ENCODE data around the gene DNAJC1.

DNAJC1 gene

DNA sequence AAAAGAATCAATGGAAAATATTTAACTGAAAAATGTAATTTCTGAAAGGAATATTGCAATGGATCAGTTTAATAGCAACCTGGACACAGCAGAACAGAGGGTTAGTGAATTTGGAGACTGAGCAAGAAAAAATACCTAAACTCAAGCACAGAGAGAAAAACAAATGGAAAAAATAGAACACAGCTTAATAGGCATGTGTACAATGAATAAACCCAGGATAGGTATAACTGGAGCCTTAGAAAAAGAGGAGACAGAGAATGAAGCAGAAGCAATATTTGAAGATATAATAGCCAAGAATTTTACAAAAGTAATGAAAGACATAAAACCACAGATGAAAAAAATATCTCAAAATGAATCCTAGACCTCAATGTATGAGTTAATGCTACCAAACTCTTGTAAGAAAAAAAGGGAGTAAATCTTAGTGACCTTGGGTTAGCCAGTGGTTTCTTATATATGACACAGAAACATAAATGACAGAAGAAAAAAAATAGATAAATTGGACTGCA, 2.9 kb upstream of the DNAJC1 start:
- DNase-seq, result no peak

DNA sequence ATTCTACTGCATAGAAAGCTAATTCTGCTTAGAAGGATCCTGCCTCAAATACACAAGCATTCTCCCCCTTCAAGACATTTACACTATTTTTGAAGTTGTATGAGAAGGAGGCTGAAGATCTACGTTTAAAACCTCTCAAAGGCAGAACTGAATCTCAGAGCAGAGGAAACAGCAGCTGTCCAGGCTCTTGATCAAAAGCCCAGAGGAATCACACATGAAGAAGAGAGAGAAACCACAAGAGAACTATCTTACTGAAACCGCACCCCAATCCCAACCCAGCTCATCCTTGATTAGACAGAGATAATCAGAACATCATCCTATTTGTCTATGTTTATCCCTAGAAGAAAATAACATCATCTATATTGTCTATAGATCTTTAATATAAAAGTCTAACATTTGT, 2.2 kb upstream of the DNAJC1 start:
- no peak for DNase-seq

DNA sequence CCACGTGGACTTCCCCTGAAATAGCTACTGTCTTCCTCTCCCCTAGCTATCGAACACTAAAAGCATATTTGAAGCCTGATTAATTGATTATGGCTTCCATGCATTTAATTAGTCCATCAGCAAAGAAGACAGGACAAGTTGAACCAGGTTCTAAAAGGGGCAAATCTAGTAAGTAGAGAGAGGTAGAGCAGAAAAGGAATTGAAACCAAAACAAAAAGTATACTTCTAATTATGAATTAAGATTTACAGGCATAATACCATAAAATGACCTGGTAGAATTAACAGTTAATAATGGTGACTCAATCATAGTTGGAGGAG, 393 bp upstream of the DNAJC1 start:
- DNase-seq, result no peak

DNA sequence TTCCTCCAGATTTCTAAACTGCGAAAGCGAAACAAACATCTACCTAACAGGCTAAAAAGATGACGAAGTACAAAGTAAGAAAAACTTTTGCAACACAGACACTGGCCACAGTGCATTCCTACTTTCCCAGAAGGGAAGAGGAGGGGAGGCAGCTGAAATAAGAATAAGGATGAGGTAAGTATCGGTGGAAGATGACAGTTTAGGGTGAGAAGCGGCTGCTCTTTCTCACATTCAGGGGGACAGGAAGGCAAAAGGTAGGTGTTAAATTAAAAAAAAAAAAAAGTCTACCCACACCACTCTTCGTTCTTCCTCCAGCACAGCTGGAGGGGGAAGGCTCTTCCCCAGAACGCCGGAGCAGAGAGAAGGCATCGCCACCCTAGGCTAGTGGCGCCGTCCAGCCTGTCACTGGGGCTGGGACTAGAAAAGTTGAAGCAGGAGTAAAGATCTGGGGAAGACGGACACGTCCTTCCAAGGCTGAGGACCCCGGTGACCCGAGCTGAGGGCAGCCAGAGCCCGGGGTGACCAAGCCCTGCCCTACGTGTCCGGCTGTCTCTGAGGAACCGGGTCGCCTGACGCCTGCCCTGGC, 846 bp downstream of the DNAJC1 start:
- DNase-seq, result no peak

DNA sequence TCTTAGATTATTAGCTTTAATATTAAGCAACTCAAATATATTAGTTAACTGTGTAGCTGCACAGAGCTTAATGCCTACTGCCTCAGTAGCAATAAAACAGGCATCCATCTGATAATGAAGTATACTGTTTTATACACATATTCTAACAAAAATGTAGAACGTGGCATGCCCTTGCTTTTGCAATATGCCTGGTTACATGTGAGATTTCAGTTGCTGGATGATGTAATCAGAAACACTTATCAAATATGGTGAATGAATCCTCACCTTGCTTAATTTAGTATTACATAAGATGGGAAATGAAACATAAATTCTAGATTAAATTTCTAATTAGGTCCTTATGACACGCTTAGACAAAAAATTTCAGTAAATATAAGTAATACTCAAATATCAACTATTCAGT, 8.0 kb downstream of the DNAJC1 start:
- no peak for DNase-seq

DNA sequence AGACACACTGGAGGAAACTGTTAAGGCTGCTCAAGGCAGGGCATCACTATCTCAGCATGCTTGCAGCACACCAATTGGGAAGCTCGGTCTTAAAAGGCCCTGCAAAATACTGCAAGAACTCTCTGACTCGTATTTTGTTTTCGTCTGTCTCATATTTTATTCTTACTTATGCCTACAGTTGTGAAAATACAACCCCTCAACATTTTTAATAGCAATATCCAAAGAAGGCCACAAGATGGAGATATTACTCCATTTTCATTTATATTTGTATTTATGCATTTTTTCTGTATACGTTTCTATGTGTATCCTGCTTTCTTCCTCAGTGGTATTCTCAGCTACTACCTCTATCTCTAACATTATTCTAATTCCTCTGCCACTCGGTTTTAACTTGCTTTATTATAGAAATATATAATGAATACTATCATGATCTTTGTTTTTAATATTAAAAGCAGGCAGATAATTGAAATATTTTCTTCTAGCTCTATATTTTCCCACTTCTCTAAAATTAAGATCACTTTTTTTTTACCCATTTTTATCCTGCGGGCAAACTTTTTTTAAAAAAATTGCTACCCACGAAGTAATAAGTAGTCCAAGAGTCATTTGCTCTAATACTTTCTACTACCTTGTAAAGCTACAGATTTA, 10.0 kb downstream of the DNAJC1 start:
- DNase-seq, result no peak

DNA sequence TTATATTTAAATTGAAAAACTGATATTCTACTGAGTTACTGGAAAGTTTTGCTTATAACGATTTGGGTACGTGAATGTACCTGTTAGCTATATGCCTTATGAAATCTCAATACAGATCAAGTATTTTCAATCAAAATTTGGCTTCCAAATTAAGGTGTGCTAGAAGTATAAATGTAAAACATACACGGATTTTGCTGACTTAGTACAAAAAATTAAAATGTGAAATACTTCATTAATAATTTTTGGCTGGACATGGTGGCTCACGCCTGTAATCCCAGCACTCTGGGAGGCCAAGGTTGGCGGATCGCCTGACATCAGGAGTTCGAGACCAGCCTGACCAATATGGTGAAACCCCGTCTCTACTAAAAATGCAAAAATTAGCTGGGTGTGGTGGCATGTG, 11.7 kb downstream of the DNAJC1 start:
- no peak for DNase-seq

DNA sequence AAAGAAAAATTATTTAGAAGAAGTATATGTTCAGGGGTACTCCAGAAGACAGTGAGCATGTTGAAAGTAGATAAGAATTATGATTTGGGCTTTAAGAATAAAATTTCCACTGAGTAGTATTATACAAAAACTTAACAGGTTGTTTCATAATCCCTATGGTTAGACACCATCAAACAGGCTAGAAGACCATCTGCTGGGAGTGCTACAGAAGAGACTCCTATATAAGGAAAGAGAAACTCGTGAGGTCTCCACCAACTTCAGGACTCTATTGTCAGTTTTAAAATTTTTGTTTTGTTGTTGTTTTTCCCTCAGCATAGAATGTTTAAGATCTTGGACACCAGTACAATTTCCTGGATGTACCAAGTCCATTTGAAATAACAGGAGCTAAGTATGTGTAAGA, 13.1 kb downstream of the DNAJC1 start:
- DNase-seq, result no peak

DNA sequence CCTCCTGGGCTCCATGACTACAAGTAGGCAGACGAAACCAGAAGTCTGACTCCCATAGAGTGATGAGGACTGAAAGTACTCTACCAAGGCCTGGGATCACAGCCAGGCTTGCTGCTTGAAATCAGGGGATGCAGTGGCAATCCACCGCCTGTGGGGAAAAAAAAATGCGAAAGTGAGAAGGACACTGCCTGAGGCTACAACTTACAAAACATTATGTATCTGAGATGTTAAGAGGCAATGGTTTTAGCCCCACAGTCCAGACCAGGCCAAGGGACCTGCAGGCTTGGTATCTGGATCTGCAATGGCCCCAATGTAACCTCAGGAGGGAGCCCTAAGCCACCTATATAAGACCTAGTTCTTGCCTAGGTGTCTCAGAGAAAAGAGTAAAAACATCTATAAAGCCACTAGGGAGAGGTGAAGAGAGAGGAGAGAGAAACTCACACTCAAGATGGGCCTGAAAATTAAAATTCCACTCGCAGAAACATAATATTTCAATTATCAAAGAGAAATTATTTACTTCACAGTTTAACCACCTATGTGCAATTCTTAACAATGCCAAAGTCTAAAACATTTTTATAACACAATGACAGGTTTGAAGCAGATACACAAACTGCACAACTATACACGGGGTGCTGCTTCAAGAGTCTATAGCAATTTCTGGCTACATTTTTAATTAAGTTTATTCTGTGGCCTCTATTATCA, 13.9 kb downstream of the DNAJC1 start:
- peak; percentile 52 for DNase-seq

DNA sequence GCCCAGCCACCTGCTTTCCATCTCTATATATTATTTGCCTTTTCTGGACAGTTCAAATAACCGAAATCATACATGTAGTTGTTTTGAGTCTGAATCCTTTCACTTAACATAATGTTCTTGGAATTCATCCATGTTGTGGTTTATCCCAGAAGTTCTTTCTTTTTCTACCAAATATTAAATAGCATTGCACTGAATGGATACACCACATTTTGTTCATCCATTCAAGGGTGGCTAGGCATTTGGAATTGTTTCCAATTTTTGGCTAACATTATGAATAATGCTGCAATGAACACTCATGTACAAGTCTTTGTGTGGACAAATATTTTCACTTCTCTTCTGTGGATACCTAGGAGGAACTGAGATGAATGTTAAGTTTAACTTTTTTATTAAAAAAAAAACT, 18.0 kb downstream of the DNAJC1 start:
- DNase-seq, result no peak

DNA sequence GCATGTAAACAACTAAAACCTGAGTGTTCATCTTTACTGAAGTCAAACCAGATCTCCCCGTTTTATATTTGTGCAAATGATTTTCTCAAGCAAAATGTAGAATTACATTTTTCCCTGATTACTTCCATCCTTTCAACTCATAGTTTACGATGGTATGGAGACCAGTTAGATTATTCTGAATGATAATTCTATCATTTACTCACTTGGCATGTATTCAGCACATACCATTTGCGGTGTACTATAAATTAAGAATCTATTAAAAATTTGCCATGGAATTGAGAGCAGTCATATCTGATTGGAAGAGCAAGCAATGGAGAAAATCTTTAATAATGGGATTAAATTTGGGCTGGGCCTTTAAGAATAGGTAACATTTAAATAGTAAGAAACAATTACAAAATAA, 22.4 kb downstream of the DNAJC1 start:
- DNase-seq, result no peak

DNA sequence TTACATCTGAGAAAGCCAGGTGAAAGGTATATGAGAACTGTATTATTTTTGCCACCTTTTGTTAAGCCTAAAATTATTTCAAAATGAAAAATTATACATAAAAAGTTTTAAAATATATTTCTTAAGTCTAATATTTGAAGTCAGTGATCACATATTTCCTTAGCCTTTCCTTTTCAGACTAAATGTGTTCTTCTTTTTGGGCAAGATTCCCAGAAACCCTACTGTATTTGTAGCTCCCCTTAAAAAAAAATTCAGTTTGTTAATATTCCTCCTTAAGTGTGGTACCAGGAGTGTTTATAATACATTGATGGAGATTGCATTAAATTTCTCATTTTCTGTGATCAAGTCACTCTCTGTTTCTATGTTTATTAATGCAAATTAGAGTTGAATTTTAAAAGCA, 22.8 kb downstream of the DNAJC1 start:
- no peak for DNase-seq

DNA sequence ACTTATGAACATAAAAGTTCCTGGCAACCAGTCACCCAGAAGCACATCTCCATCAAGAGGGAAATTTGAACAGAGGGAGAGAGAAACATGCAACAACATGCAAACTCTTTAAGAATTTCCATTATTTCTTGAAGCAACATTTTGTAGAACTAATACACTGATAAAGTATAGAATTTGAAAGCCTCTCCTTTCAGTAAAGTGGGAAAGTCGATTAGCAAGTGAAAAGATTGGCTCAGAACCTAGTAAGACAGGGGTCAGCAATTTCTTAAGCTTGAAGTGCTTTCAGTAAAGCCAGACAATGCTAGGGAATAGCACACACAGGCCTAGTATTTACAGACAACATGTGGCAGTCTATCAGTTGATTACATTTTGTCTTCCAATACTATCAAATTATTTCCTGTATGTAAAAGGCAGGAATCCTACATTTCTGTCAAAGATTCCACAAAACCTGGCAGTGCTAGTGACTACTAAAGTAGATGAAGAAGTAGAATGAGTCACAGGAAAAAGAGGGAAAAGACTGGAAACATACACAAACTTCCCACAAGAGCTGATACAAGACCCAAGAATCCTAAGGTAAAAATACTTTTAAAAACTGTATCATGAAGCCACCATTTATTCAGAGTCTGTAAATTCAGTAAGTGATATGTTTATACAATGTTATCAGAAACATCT, 25.2 kb downstream of the DNAJC1 start:
- no peak for DNase-seq

DNA sequence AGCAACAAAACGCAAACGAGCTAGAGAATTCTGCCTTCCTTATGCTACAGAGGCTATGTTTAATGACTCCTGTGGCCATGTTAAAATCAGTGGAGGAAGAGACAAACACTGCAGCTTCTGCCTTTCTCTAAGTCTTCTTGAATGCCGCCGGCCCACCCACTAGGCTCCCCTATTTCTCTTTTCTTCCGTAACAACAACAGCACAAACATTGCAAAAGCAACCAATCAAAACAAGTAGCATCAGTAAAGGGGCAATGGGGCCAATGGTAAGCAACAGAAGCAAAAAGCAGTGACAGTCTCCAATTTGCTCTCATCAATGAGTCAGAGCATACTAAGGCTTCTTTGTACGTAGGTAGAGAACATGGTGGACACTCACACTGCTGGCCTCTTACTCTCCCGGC, 26.8 kb downstream of the DNAJC1 start:
- no peak for DNase-seq

DNA sequence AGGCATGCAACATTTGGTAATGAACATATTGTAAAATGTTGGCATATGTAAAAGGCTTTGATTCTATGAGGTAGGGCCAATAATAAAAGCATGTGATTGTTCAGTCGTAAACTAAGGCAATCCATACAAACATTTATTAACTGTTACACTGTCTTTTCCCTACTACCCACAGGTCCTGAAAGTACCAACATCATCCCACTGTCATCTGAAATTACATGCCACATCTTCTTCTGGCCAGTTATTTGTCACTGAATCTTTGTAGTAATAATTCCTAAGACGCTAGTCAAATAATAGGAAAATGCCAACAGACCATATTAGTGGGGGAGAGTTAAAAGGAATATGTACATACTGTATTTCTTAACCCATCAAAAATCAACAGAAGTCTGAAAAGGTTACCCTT, 27.2 kb downstream of the DNAJC1 start:
- DNase-seq, result no peak

DNA sequence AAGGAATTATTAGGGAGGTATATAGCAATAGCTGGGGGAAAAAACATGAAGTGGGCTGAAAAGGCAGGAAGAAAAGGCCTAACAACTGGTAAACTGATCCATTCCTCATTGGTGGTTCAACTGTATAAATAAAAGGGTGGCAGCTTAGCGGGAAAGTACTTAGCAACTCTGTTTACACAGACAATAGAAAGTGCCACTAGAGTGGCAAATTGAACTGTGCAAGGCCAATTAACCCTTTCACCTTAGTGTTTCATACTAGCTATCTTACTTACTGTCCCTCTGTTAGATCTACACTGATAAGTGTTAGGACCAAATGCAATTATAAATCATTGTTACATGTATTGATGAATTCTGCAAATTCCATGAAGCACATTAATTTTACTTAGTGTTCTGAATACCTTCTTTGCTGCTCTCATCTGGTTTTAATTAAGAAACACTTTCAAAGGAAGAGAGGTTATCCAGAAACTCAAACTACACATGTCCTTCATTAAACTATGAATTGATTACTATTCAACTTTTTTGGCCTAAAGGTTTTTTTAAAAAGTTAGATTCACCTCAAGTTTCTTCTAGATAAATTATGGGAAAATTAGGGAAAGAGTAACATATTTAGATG, 28.0 kb downstream of the DNAJC1 start:
- DNase-seq, result peak; percentile 80

DNA sequence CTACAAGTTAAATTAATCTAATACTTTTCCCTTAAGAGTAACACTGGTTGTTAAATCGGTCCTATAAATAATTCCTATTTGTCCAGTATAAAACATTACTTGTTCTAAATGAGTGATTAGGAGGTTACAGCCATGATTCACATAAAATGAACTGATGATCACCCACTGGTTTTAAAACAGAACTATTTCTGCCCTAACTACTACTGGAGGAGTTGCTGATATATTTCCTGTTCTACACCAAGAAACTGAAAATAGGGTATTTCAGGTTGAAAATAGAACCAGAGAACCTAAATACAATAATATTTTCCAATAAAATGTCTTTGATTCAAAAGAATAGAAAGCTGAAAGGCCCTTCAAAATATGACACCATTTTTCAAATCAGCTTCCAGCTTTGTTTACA, 30.9 kb downstream of the DNAJC1 start:
- no peak for DNase-seq

DNA sequence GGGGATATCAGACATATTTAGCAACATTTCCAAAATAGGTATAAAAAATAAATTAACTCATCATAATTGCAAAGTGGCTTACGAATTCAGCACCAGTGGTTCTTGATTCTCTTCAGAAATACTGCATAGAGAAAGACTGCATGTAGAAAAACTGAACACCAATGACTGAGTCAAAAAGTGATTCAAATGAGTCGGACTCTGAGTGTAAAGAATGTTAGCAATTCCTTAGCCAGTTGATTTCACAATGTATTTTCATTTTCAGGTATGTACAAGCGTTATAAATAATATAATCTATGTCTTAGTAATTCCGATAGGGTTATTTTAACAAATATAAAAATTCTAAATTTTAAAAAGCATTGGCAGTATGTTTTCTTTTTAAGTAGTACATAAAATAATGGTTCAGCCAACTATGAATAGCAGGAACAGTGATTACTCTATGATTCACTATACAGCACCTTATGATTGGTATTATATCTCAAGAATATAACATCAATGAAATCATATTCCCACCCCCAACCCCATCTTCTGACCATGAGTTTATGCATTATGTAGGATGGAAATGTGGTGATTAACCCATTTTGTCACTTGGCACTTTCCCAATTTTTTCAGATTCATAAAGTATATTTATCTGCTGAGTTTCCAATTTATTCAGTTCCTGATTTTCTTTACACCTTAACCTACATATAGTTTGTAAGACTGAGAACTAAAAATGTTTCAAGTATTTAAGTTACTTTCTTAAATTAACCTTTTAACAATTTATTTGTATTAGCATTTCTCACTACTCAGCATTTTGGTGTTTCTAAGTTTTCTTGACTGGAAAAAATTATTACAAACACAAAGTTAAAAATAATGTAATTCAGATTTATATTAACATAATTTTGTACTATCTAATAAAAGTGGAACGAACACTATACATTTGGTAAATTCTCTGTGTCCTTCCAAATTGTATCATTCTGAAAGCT, 33.9 kb downstream of the DNAJC1 start:
- DNase-seq, result no peak

DNA sequence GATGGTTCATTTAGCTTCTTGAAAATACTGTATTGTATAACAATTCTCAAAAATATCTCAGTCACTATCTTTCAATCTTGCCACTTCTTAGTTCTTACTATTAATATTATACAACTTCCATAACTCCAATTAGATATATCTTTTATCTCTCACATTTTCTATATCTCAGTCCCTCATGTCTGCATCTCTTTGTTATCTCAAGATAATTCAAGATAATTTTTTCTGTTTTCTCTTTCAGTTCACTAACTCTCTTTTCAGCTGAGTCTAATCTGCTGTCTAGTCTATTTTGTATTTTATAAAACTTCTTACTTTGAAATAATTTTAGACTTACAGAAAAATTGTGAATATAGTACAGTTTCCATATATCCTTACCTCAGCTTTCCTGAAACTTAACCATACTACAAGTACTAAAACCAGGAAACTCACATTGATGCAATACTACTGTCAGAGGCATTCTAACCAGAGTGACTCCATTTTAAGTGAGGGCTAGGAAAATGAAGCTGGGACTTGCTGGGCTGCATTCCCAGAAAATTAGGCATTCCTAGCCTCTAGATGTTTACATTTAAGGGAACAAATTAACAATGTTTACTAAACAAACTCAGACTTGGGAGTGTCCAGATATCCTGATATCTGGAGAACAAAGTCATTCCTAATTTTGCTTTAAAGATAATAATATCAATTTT, 38.4 kb downstream of the DNAJC1 start:
- no peak for DNase-seq

DNA sequence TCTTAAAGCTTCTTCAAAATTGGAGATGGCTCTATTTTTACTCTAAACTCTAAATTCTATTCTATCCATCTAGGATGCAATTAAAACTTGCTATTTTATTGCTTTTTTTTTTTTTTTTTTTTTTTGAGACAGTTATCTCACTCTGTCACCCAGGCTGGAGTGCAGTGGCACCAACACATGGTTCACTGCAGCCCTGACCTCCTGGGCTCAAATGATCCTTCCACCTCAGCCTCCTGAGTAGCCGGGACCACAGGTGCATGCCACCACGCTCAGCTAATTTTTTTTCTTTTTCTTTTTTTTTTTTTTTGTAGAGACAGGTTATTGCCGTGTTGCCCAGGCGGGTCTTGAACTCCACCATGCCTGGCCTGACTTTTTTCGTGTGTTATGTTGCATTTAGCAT, 41.2 kb downstream of the DNAJC1 start:
- DNase-seq, result no peak

DNA sequence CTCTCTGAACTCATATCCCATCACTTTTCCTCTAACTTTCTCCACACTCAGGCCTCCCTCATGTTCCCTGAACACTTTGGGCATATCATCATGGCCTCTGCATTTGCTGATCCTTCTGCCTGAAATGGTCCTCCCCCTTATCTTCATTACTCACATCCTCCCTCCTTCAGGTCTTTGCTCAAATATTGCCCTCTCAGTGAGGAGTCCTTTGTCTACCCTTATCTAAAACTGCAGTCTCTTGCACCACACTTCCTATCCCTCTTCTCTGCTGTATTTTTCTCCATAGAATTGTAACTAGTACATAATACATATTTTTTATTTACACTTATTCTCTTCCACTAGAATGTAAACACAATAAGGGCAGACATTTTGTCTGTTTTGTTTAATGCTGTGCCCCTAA, 41.7 kb downstream of the DNAJC1 start:
- DNase-seq, result no peak

DNA sequence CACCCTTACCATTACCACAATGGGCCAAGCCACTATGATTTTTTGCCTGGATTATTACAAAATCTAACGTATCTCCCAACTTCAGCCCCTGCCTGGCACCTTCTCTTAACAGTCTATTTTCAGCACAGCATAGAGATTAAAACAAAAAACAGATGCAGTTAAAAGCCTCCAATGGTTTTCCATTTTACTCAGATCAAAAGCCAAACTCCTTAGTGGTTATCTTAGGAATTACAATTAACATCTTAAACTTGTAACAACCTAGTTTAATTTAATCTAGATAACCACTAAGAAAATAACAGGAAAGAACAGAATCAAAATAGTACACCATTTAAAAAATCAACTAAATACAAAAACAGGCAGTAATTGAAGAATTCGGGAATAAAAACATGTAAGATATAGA, 43.5 kb downstream of the DNAJC1 start:
- no peak for DNase-seq

Measured in NCI-H2029 (cell line).